HG02798 (cell line): ENCODE data around the gene TUFM.
"Not testable (repeated sequence)": the region's sequence is repeated elsewhere in the genome, so short reads cannot be mapped to it uniquely, and the experiment has no call there.

Source experiments
- ATAC-seq: cut with Tn5 transposase; IDR thresholded peaks from one replicate; pipeline ENCODE4 v1.9.1; 2021; ENCODE audit warnings: mild to moderate bottlenecking; ENCODE audit not compliant: unreplicated experiment, poor library complexity

TUFM gene

DNA sequence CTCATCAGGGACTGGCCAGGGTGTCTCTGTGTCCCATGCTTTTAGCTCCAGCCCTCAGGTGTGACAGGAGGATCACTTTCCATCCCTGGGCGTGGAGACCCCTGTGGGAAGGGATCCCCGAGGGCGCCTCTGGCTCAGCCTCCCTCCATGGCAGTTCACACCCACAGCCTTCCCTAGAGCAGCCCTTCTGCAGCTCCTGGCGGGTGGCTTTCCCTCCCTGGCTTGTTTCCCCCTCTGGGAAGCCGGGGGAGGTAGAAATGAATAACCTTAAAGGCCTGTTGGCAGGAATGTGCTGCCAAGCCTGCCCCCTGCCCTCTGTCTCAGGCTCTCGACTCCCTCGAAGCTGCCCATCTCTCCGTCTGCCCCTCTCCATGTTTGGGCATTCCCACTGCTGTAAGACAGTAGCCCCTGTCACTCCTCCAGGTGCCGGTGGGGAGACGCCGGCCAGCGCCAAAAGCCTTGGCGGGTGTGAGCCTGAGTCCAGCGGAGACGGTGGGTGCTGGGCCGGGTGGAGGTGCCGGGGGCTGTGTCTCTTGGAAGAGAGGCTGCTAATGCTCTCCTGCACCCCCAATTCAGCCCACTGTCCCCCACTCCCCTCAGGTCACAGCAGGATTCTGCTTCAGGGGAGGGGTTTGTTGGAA, 30.0 kb upstream of the TUFM start:
- ATAC-seq, result no peak

DNA sequence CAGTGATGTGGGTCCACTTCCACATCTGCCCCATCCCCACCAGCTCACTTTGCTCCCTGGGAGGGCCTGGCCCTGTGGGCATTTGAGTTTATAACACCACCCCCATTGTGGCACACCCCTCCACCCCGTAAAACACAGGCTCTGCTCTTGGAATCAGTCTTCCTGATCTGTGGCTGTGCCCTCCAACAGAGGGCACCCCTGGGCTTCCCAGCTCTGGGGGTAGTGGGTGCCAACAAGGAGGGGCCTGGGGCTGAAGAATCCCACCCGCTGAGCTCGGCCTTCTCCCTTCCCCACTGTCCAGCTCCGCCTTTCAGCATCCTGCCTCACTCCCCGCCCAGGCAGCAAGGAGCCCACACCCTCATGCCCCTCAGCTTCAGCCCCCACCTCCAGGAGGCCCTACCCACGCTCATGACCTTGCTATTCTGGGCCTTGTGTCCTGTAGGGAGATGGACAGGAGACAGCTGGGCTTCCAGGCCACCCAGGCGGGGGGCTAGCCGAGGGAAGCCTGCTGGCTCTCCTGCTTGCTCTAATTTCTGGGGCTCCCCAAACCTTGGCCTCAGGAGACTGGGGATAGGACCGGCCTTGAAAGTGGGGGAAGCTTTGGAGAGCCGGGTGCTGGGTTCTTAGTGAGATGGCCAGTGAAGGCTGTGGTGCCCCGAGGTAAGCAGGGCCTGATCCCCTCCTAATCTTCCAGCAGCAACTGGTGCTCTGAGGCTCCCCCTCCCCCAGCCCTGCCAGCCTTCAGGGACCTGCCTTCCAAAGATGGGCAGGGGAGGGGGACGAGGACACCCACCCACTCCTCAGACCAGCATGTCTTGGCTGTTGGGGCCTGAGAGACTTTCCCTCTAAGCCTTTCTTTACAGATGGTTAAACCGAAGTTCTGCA, 29.2 kb upstream of the TUFM start:
- no peak for ATAC-seq

DNA sequence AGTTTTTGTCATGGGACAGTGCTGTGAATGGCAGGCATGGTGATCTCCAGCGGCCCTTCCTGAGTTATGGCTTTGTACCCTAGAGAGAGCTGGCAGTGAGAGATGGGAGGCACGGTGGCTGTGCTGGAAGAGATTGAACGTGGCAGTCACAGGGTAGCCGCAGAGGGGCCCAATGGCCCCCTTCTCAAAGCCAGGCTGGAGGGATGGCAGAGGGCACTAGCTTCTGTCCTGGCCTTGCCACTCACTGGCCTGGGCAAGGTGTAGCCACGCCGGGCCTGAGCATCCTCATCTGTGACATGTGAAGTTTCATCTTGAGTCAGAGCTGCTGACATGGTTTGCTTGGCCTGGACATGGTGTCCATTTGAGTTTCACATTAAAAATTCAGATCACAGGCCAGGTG, 28.3 kb upstream of the TUFM start:
- no peak for ATAC-seq

DNA sequence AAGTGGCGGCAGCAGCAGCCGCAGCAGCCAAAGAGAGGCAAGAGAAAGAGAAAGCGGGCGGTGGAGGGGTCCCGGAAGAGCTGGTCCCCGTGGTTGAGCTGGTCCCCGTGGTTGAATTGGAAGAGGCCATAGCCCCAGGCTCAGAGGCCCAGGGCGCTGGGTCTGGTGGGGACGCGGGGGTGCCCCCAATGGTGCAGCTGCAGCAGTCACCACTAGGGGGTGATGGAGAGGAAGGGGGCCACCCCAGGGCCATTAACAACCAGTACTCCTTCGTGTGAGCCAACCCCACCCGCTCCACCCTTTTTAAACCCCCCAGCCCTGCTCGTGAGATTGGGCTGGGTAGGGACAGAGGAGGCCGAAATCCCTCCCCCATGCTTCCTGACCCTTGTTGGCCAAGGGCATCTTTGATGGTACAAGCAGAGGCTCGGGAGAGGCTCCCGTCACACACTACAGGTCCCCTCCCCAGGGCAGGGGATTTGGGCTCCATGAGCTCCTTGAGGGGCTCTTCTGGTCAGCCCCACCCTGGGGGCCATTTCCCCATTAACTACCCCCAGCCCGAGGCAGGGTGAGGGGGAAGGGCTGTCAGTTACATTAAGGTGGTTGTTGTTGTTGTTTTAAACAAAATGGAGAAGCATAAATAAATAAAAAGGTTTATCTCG, 27.5 kb upstream of the TUFM start:
- ATAC-seq, result no peak

DNA sequence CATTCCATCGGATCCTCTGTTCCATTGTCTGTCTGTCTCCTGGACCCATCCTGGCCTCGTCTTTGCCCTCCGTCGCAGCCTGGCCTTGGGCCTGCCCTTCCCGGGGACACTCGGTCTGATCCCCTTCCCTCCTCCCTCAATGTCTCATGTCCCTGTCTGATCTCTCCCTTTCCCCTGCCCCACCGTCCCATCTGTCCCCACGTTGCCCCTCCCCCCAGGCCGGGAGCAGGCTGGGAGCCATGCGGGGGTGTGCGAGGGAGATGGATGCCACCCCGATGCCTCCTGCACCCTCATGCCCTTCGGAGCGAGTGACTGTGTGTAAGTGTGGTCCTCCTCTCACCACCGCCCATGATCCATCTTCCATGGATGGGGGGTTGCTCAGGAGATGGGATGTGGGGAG, 26.8 kb upstream of the TUFM start:
- no peak for ATAC-seq

DNA sequence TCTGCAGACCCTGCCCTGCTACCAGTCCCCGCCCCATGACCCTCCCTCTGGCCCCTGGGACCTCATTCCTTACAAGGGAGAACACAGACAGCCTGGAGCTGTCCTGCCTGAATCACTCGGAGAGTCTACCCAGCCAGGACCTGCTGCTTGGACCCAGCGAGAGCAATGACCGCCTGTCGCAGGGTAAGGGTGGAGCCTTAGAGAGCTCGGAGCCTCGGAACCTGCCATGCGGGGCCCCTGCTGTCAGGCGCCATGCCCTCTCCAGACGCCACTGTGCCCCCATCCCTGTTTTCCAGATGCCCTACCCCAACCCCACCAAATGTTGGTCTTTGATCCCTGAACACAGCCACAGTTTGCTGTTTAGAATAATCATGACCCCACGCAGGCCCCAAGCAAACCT, 23.1 kb upstream of the TUFM start:
- no peak for ATAC-seq

DNA sequence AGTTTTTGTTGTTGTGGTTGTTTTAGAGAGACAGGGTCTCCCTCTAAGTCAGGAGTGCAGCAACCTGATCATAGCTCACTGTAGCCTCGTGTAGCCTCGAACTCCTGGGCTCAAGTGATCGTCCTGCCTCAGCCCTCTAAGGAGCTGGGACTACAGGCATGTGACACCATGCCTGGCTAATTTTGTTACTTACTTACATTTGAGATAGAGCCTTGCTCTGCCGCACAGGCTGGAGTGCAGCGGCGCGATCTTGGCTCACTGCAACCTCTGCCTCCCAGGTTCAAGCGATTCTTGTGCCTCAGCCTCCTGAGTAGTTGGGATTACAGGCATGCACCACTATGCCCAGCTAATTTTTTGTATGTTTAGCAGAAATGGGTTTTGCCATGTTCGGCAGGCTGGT, 21.5 kb upstream of the TUFM start:
- not testable (repeated sequence) for ATAC-seq

DNA sequence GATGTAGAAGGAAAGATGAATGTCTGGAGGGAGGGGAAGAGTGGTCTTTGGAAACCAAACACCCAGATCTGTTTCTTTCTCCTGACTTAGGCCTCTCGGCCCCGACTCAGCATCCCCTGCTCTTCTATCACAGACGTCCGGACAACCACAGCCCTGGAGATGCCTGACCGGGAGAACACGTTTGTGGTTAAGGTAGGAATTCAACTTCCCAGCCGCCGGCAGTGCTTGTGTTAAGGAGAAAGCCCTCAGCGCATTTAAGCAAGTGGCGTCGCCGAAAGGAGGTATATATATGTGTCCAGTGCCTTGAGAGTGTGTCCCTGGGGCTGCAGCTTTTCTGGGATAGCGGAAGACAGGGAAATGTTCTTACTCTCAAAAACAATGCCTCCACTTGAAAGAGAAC, 21.1 kb upstream of the TUFM start:
- no peak for ATAC-seq

DNA sequence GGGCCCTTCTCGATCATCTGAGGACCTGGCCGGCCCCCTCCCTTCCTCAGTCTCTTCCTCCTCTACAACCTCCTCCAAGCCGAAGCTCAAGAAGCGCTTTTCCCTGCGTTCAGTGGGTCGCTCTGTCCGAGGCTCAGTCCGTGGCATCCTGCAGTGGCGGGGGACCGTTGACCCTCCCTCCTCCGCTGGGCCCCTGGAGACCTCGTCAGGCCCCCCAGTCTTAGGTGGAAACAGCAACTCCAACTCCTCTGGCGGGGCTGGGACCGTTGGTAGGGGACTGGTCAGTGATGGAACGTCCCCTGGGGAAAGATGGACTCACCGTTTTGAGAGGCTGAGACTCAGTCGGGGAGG, 20.3 kb upstream of the TUFM start:
- no peak for ATAC-seq

DNA sequence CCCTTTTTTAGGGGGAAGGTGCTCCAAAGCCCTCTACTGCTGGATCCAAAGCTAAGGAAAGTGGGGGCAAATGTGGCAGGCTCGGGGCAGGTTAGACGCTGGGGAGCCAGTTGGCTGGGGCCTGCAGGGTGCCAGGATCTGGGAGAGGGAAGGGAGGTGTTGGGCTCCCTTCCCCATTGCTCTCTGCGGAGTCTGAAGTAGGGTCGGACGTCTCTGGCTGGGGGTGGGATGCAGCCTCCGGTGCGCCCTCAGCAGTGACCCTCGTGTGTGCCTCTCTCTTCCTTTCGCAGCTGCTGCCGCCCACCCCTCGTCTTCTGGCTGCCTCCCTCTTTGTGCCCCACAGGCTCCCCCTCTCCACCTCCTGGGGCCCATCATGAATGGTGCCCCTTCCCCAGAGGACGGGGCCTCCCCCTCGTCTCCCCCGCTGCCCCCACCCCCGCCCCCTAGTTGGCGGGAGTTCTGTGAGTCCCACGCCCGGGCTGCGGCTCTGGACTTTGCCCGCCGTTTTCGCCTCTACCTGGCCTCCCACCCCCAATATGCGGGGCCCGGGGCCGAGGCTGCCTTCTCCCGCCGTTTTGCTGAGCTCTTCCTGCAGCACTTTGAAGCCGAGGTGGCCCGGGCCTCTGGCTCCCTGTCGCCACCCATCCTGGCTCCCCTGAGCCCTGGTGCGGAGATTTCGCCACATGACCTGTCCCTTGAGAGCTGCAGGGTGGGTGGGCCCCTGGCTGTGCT, 19.7 kb upstream of the TUFM start:
- ATAC-seq, result no peak

DNA sequence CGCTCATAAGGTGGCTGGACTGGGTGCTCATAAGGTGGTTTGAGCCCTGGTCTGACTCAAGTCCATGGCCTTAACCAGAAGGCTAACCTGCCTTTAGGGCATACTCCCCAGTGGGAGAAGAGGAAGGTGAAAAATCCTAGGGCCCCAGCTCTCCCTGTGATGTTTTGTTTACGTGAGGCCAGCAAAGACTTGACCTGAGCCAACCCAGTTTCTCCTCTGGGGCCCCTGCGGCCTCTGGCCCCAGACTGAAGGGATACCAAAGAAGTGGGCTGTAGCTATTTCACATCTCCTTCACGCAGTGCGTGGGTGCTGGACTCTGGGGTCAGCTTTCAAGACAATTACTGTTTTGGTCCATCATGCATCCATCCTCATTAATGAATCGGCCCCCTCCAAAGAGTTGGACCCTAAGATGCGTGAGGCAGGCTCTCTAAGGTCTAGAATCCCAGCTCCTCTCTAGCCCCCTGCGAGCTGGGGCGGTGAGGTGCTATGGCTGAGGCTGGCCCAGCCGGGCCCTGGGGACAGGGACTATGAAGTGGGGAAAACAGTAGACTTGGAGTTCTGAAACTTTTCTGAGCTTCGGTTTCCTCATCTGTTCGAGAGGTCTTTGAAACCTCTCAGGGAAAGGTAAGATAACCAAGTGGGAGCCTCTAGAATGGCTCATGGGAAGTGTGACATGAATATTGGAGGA, 19.0 kb upstream of the TUFM start:
- ATAC-seq, result no peak

DNA sequence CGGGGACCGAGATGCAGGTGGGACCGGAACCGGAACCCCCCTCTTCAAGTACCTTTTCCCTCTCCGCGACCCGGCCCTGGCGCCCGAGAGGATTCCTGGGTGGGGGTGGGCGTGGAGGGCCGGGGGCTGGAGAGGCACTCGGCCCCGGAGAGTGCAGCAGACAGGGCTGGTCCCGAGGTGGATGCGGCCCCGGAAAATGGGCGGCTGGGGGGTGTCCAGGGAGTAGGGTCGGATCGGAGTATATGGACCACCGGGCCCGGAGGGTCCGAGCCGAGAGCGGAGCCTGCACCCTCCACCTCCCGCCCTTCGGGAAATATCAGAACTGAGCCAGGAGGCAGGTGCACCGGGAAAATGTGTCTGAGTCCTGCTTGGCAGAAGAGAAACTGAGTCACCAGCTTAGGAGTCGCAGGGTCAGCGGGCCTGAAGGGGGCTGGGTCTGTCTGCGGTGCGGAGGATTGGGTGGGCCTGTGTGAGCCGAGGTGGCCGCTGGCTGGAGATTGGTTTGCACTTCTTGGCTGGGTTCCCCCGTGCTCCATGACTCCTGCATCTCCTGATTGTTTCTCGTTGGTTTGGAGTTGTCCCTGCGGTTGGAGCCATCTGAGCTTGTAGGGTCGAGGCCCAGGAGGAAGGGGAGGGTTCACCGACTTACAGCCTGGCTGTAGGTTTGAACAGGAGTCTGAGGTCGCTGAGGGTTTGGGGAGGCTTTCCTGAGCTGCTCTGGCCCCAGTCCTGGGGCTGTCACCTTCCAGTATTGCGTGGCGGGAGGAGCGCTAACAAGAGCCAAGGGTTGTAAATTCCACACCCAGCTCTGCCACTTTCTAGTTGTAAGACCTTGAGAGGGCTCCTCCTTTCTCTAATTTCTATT, 18.0 kb upstream of the TUFM start:
- ATAC-seq, result no peak

DNA sequence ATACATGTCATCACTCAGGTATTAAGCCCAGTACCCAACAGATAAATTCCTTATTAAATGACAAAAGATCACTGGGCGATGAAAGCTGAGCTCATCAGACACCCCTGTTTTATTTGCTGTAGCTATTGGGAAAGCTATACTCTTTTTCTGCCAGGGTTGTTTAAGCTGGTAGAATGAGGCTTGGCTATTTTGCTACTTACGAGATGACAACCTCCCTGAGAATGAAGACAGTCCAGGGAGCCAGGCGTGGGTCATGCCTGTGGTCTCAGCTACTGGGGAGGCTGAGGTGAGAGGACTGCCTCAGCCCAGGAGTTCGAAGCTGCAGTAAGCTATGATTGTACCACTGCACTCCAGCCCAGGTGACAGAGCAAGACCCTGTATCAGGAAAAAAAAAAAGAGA, 13.2 kb upstream of the TUFM start:
- no peak for ATAC-seq

DNA sequence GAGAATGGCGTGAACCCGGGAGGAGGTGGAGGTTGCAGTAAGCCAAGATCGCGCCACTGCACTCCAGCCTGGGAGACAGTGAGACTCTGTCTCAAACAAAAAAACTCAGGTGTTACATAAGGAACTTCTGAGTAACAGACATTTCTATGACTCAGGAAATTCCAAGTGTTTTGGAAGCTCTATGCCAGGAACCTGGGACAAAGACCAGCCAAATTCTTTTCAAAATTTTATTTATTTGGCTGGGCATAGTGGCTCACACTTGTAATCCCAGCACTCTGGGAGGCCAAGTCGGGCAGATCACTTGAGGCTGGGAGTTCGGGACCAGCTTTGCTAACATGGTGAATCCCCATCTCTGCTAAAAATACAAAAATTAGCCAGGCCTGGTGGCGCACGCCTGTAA, 12.3 kb upstream of the TUFM start:
- ATAC-seq, result no peak

DNA sequence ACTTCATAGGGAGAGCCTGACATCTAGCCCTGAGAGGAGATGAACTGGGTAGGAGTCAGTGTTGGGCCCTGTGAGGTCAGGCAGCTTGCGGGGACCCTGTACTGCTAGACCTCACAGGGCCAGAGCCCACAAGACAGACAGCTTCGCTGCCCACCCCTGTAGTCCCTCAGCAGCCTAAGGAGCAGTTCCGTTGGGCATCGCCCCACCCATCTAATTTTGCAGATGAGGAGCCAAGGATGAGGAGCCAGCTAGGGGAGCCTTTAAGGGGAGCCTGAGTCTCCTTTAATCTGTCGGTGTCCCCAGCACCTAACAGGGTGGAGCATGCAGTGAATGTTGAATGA, 755 bp upstream of the TUFM start:
- ATAC-seq, result peak; percentile 1

DNA sequence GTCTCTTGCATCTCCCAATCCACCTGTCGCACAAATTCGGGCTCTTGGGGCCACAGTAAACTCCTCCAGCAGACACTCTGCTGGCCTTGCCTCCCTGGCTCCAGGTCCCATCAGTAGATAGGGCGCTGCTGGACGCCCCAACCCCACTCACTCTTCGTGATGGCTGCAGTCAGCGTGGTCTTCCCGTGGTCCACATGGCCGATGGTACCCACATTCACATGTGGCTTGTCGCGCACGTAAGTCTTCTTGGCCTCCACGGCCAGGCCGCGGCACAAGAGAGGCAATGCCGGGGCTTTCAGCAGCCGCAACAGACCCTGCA, 428 bp downstream of the TUFM start:
- ATAC-seq, result peak; percentile 5

DNA sequence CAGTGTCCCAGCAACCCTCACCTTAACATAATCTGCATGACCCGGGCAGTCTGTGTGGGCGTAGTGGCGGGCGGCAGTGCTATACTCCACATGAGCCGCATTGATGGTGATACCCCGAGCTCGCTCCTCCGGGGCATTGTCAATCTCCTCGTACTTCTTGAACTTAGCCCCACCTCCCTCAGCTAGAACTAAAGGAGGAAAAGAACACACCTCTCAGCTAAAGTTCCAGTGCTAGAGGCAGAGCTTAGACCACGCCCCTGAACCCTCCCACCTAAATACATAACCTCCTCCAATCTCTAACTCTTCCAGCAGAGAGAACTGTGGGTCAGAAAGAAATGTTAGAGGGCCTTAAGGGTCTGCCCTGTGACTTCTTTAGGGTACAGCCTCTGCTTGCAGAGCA, 855 bp downstream of the TUFM start:
- no peak for ATAC-seq

DNA sequence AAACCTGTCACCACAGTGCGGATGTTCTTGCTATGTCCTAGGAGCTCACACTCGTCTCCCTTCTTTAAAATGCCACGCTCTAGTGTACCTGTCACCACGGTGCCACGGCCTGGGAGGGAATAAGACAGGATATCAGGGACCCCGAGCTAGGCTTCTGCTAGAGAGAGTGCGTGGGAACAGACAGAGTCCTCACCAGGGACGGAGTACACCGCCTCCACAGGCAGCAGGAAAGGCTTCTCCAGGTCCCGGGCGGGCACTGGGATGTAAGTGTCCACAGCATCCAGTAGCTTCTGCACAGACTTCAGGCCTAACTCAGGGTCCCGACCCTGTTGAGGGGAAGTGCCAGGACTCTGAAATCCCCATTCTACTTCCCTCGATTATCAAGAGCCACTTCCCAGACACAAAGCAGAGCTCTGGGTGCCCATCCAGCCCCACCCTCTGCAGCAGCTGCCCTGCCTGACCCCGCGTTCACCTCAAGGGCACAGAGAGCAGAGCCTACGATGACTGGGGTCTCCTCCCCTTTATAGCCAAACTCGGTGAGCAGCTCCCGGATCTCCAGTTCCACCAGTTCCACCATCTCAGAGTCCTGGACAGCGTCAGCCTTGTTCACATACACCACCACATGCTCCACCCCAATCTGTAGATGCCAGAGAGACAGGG, 1.8 kb downstream of the TUFM start:
- ATAC-seq, result no peak

DNA sequence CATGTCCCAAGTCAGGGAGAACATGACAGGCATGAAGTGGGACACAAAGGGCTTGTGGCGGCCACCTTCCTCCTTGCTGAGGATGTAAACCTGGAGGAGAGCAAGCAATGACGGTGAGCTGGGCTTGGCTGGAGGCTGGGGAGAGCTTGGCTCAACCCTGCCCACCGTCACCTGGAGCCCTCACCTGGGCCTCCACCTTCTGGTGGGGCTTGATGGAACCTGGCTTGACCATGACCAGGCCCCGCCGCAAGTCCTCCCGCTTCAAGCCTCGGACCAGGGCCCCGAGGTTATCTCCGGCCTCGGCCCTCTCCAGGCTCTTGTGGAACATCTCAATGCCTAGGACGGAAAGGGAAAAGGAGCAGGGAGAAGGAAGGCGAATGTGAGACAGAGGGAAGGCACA, 2.4 kb downstream of the TUFM start:
- no peak for ATAC-seq
